Measurements from ENCODE around the gene RBM33. TPM values are rescaled to one million over a fixed set of nuclear protein-coding genes. Genes with fewer than 3 reads are reported as not detected.
A peak's percentile ranks its signal among the peaks of the same experiment; 100 is the strongest.

Gene RBM33
- total and polyA plus RNA-seq, 2 of the 13 experiments (the other 11 are each of a cell fraction or from before 2014, with no cell fraction given), result 12.4 to 28.9 TPM

DNA sequence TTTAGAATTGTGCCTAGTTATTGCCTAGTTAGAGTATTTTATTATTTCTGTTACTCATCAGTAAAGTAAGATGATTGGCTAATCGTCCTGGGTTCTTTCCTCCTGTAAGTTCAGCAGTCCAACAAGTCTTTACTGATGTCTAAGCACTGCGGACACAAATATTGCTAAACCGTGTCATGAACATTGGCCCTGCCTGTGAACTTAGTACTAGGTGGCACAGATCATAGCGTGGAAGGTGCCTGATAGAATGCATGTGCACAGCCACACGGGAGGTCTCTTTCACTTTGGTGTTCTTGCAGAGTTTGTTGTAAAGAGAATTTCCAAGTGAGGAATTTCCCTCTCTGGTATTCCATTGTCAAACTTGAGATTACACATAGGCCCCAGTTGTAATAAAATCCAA, 38.0 kb downstream of the RBM33 start (continued):
- TF ChIP-seq RBM39 (IDR thresholded peaks at IDR 0.05; ENCODE audit: low read depth, low read length, poor library complexity, severe bottlenecking) (no peak), GABPA (IDR thresholded peaks at IDR 0.05; ENCODE audit: low read depth, low read length) (no peak), GABPA (CRISPR knock-in tag; IDR thresholded peaks at IDR 0.05; ENCODE audit: low read depth) (peak; percentile 54; the same call in 1 of the 2 replicates), TBX2 (CRISPR knock-in tag; IDR thresholded peaks at IDR 0.05; ENCODE audit: borderline replicate concordance) (peak; percentile 57; the same call in 1 of the 2 replicates), ZEB1 (IDR thresholded peaks at IDR 0.05; ENCODE audit: insufficient replicate concordance, low read depth) (no peak), KAT7 (CRISPR knock-in tag; IDR thresholded peaks at IDR 0.05; ENCODE audit: borderline replicate concordance) (no peak), NCOA2 (CRISPR knock-in tag; IDR thresholded peaks at IDR 0.05) (peak; percentile 84), ZNF768 (CRISPR knock-in tag; IDR thresholded peaks at IDR 0.05) (no peak), KDM2A (CRISPR knock-in tag; IDR thresholded peaks at IDR 0.05; ENCODE audit: borderline replicate concordance, low read depth) (no peak), ZBTB21 (CRISPR knock-in tag; IDR thresholded peaks at IDR 0.05) (no peak), FOXC1 (CRISPR knock-in tag; IDR thresholded peaks at IDR 0.05; ENCODE audit: borderline replicate concordance) (no peak), PLRG1 (conservative IDR thresholded peaks at IDR 0.05) (no peak), ZNF841 (CRISPR knock-in tag; IDR thresholded peaks at IDR 0.05; ENCODE audit: borderline replicate concordance) (no peak), REPIN1 (CRISPR knock-in tag; IDR thresholded peaks at IDR 0.05; ENCODE audit: borderline replicate concordance, low read depth) (peak; percentile 92), SMYD3 (CRISPR knock-in tag; IDR thresholded peaks at IDR 0.05) (peak; percentile 65; the same call in 1 of the 2 replicates)
- TF ChIP-seq, protein P1, sequence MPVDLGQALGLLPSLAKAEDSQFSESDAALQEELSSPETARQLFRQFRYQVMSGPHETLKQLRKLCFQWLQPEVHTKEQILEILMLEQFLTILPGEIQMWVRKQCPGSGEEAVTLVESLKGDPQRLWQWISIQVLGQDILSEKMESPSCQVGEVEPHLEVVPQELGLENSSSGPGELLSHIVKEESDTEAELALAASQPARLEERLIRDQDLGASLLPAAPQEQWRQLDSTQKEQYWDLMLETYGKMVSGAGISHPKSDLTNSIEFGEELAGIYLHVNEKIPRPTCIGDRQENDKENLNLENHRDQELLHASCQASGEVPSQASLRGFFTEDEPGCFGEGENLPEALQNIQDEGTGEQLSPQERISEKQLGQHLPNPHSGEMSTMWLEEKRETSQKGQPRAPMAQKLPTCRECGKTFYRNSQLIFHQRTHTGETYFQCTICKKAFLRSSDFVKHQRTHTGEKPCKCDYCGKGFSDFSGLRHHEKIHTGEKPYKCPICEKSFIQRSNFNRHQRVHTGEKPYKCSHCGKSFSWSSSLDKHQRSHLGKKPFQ (CRISPR knock-in tag; IDR thresholded peaks at IDR 0.05; ENCODE audit: insufficient replicate concordance), result no peak
- TF ChIP-seq, protein P2, sequence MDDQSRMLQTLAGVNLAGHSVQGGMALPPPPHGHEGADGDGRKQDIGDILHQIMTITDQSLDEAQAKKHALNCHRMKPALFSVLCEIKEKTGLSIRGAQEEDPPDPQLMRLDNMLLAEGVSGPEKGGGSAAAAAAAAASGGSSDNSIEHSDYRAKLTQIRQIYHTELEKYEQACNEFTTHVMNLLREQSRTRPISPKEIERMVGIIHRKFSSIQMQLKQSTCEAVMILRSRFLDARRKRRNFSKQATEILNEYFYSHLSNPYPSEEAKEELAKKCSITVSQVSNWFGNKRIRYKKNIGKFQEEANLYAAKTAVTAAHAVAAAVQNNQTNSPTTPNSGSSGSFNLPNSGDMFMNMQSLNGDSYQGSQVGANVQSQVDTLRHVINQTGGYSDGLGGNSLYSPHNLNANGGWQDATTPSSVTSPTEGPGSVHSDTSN (CRISPR knock-in tag; IDR thresholded peaks at IDR 0.05; ENCODE audit: borderline replicate concordance), result no peak
- TF ChIP-seq, protein P3, sequence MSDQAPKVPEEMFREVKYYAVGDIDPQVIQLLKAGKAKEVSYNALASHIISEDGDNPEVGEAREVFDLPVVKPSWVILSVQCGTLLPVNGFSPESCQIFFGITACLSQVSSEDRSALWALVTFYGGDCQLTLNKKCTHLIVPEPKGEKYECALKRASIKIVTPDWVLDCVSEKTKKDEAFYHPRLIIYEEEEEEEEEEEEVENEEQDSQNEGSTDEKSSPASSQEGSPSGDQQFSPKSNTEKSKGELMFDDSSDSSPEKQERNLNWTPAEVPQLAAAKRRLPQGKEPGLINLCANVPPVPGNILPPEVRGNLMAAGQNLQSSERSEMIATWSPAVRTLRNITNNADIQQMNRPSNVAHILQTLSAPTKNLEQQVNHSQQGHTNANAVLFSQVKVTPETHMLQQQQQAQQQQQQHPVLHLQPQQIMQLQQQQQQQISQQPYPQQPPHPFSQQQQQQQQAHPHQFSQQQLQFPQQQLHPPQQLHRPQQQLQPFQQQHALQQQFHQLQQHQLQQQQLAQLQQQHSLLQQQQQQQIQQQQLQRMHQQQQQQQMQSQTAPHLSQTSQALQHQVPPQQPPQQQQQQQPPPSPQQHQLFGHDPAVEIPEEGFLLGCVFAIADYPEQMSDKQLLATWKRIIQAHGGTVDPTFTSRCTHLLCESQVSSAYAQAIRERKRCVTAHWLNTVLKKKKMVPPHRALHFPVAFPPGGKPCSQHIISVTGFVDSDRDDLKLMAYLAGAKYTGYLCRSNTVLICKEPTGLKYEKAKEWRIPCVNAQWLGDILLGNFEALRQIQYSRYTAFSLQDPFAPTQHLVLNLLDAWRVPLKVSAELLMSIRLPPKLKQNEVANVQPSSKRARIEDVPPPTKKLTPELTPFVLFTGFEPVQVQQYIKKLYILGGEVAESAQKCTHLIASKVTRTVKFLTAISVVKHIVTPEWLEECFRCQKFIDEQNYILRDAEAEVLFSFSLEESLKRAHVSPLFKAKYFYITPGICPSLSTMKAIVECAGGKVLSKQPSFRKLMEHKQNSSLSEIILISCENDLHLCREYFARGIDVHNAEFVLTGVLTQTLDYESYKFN (CRISPR knock-in tag; conservative IDR thresholded peaks at IDR 0.05), result peak; percentile 94
- TF ChIP-seq, protein P4, sequence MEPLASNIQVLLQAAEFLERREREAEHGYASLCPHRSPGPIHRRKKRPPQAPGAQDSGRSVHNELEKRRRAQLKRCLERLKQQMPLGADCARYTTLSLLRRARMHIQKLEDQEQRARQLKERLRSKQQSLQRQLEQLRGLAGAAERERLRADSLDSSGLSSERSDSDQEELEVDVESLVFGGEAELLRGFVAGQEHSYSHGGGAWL (CRISPR knock-in tag; IDR thresholded peaks at IDR 0.05), result no peak
- TF ChIP-seq, protein P5, sequence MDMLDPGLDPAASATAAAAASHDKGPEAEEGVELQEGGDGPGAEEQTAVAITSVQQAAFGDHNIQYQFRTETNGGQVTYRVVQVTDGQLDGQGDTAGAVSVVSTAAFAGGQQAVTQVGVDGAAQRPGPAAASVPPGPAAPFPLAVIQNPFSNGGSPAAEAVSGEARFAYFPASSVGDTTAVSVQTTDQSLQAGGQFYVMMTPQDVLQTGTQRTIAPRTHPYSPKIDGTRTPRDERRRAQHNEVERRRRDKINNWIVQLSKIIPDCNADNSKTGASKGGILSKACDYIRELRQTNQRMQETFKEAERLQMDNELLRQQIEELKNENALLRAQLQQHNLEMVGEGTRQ (IDR thresholded peaks at IDR 0.05; ENCODE audit: low read depth, low read length), result no peak
- TF ChIP-seq, protein P5 (CRISPR knock-in tag; IDR thresholded peaks at IDR 0.05; ENCODE audit: borderline replicate concordance), result no peak
